ENCODE measurements around the gene KLHL28. TPM values are rescaled to one million over a fixed set of nuclear protein-coding genes. Genes with fewer than 3 reads are reported as not detected.

Gene KLHL28
- total RNA-seq, 1 experiment from 2014 or later, result 11.2 TPM

DNA sequence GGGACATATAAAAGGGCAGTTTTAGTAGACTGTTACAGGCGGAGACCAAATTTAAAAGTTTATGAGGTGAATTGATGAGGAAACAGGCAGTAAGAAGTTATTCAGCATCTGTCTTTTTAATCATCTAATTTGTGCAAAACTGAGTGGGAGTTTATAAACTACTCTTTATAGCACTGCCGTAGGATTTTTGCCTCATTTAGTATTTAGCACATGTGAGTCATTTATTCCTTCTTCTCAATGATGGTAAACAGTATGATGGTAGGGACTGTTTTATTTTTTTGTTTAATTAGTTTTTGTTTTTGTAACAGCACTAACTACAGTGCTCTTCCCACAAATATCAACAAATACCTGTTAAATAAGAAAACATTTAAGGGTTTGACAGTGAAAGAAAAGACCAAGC, 20.8 kb upstream of the KLHL28 start:
- RAD21 ChIA-PET (ENCODE audit: low non-redundant PET in 1 of 2, low total read pairs in 2 of 2, uncharacterized antibody in 2 of 2, unreplicated experiment in 2 of 2), result no interaction called here
- no peaks in the 10 kb centered on the region for H4K20me1 ChIP-seq (ENCODE audit: insufficient read depth)
- no peaks in the 10 kb centered on the region for H3K9me2 ChIP-seq (ENCODE audit: insufficient read depth)
- no TSS peak for BruUV-seq (replicated peaks)
- no peak for ATAC-seq
- no peaks in the 10 kb centered on the region for H3K4me1 ChIP-seq (ENCODE audit: control insufficient read depth in 1 of 2, insufficient read depth in 2 of 2, low read length in 2 of 2)
- H2AFZ ChIP-seq (ENCODE audit: low read depth, low read length, poor library complexity, severe bottlenecking), result no peak overlapping the region
- POLR2A ChIA-PET, result no interaction called here
- CTCF ChIA-PET, result no interaction called here
- no peak overlapping the region for H3K4me3 ChIP-seq (replicated peaks in 1 of 2; ENCODE audit: low read depth in 1 of 2, low read length in 2 of 2)
- no peaks in the 10 kb centered on the region for H3K27me3 ChIP-seq (ENCODE audit: insufficient read depth, low read length)
- intact Hi-C loops (cut with micrococcal nuclease), result no loop called here
- no peaks in the 10 kb centered on the region for H3K36me3 ChIP-seq (ENCODE audit: control insufficient read depth in 1 of 2, insufficient read depth in 2 of 2, low read length in 2 of 2)
- no peak overlapping the region for H3K27ac ChIP-seq (ENCODE audit: low read depth, low read length)
- DNase-seq (ENCODE audit: low read depth, low spot score), result no peak
- no peak overlapping the region for H3K9ac ChIP-seq (ENCODE audit: low read length)
- H3K9me3 ChIP-seq (ENCODE audit: control insufficient read depth in 1 of 2, insufficient read depth in 1 of 2, low read depth in 1 of 2, low read length in 2 of 2), result no peaks in the 10 kb centered on the region
- H3K4me2 ChIP-seq (ENCODE audit: low read length), result no peak overlapping the region
- TF ChIP-seq YY1 (IDR thresholded peaks at IDR 0.05; ENCODE audit: extremely low read depth, insufficient replicate concordance, low read depth, low read length), result no peak
- TF ChIP-seq CEBPB (IDR thresholded peaks at IDR 0.05; ENCODE audit: low read depth), result no peak
- TF ChIP-seq ZNF274 (IDR thresholded peaks at IDR 0.05; ENCODE audit: low read depth, low read length), result no peak
- H3K79me2 ChIP-seq (ENCODE audit: insufficient read depth, low read length), result no peaks in the 10 kb centered on the region; the same call in 1 of the 2 replicates

DNA sequence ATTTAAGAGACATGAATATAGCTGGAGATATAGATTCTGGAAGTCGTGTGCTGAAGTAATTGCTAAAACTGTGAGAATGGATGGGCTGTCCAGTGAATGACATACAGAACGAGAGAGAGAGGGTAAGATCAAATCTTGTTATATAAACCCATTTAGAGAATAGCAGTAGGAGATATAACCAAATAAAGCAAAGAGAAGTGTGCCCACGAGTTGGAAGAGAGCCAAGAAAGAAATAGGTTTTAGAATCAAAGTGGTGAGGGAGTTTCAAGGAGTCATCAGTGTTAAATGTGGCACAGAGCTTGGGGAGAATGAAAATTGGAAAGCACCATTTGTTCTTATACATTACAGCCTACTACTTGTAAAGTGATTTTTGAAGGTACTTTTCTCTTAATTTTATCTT, 19.5 kb upstream of the KLHL28 start:
- POLR2A ChIA-PET, result no interaction called here
- RAD21 ChIA-PET (ENCODE audit: low non-redundant PET in 1 of 2, low total read pairs in 2 of 2, uncharacterized antibody in 2 of 2, unreplicated experiment in 2 of 2), result no interaction called here
- Histone ChIP-seq H2AFZ (ENCODE audit: low read depth, low read length, poor library complexity, severe bottlenecking) (no peak overlapping the region), H3K4me2 (ENCODE audit: low read length) (no peak overlapping the region), H3K9me3 (ENCODE audit: control insufficient read depth in 1 of 2, insufficient read depth in 1 of 2, low read depth in 1 of 2, low read length in 2 of 2) (no peaks in the 10 kb centered on the region), H3K27ac (ENCODE audit: low read depth, low read length) (no peak overlapping the region), H3K9me2 (ENCODE audit: insufficient read depth) (no peaks in the 10 kb centered on the region), H3K4me3 (replicated peaks in 1 of 2; ENCODE audit: low read depth in 1 of 2, low read length in 2 of 2) (no peak overlapping the region), H3K36me3 (ENCODE audit: control insufficient read depth in 1 of 2, insufficient read depth in 2 of 2, low read length in 2 of 2) (no peaks in the 10 kb centered on the region), H3K27me3 (ENCODE audit: insufficient read depth, low read length) (no peaks in the 10 kb centered on the region), H3K79me2 (ENCODE audit: insufficient read depth, low read length) (no peaks in the 10 kb centered on the region; the same call in 1 of the 2 replicates), H3K4me1 (ENCODE audit: control insufficient read depth in 1 of 2, insufficient read depth in 2 of 2, low read length in 2 of 2) (no peaks in the 10 kb centered on the region), H3K9ac (ENCODE audit: low read length) (no peak overlapping the region), H4K20me1 (ENCODE audit: insufficient read depth) (no peaks in the 10 kb centered on the region)
- BruUV-seq (replicated peaks), result no TSS peak
- ATAC-seq (no peak), DNase-seq (ENCODE audit: low read depth, low spot score) (no peak)
- intact Hi-C loops (cut with micrococcal nuclease), result no loop called here
- CTCF ChIA-PET, result no interaction called here
- TF ChIP-seq ZFX (IDR thresholded peaks at IDR 0.05) (no peak), EGR1 (IDR thresholded peaks at IDR 0.05; ENCODE audit: low read depth) (no peak), POLR2A (IDR thresholded peaks at IDR 0.05; ENCODE audit: borderline replicate concordance, extremely low read depth, insufficient read depth, insufficient read length) (no peak), POLR2AphosphoS5 (IDR thresholded peaks at IDR 0.05; ENCODE audit: low read depth, low read length) (no peak), SIN3A (IDR thresholded peaks at IDR 0.05; ENCODE audit: low read depth) (no peak), CTCF (IDR thresholded peaks at IDR 0.05 in 2 of 3, conservative IDR thresholded peaks at IDR 0.05 in 1 of 3; ENCODE audit: borderline replicate concordance in 1 of 3, insufficient read depth in 1 of 3, low read depth in 2 of 3, low read length in 2 of 3) (no peak), EZH2 (IDR thresholded peaks at IDR 0.05) (no peak), CEBPB (IDR thresholded peaks at IDR 0.05; ENCODE audit: low read depth) (no peak), RAD21 (IDR thresholded peaks at IDR 0.05; ENCODE audit: low read depth) (no peak), ZBTB33 (IDR thresholded peaks at IDR 0.05; ENCODE audit: extremely low read depth, insufficient replicate concordance, low read length) (no peak)
- TF ChIP-seq, protein P1, sequence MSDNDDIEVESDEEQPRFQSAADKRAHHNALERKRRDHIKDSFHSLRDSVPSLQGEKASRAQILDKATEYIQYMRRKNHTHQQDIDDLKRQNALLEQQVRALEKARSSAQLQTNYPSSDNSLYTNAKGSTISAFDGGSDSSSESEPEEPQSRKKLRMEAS (IDR thresholded peaks at IDR 0.05), result no peak
- TF ChIP-seq, protein P2, sequence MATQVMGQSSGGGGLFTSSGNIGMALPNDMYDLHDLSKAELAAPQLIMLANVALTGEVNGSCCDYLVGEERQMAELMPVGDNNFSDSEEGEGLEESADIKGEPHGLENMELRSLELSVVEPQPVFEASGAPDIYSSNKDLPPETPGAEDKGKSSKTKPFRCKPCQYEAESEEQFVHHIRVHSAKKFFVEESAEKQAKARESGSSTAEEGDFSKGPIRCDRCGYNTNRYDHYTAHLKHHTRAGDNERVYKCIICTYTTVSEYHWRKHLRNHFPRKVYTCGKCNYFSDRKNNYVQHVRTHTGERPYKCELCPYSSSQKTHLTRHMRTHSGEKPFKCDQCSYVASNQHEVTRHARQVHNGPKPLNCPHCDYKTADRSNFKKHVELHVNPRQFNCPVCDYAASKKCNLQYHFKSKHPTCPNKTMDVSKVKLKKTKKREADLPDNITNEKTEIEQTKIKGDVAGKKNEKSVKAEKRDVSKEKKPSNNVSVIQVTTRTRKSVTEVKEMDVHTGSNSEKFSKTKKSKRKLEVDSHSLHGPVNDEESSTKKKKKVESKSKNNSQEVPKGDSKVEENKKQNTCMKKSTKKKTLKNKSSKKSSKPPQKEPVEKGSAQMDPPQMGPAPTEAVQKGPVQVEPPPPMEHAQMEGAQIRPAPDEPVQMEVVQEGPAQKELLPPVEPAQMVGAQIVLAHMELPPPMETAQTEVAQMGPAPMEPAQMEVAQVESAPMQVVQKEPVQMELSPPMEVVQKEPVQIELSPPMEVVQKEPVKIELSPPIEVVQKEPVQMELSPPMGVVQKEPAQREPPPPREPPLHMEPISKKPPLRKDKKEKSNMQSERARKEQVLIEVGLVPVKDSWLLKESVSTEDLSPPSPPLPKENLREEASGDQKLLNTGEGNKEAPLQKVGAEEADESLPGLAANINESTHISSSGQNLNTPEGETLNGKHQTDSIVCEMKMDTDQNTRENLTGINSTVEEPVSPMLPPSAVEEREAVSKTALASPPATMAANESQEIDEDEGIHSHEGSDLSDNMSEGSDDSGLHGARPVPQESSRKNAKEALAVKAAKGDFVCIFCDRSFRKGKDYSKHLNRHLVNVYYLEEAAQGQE (IDR thresholded peaks at IDR 0.05; ENCODE audit: low read depth), result no peak
